Stimulated activated naive CD8-positive, alpha-beta T cell treated with anti-CD3 and anti-CD28 coated beads, Interleukin-15, Interleukin-2, amounts not matched to agents 100 ng/mL and 50 ng/mL, for 24 hours (primary cell): ENCODE data around the gene FUT7.

Experiments used
- H3K27ac Mint-ChIP-seq: one replicate; pipeline ENCODE4 v1.8.0; 2021; ENCODE audit warnings: mild to moderate bottlenecking, mixed read lengths
- H3K27me3 Mint-ChIP-seq: one replicate; pipeline ENCODE4 v1.8.0; 2021; ENCODE audit warnings: mixed read lengths
- H3K36me3 Mint-ChIP-seq: one replicate; pipeline ENCODE4 v1.8.0; 2021; ENCODE audit warnings: low read depth, mixed read lengths
- H3K4me1 Mint-ChIP-seq: one replicate; pipeline ENCODE4 v1.8.0; 2021; ENCODE audit warnings: low read depth, mixed read lengths
- H3K4me3 Mint-ChIP-seq: one replicate; pipeline ENCODE4 v1.8.0; 2021; ENCODE audit warnings: mild to moderate bottlenecking, mixed read lengths
- H3K9me3 Mint-ChIP-seq: one replicate; pipeline ENCODE4 v1.8.0; 2021; ENCODE audit warnings: mixed read lengths

Gene FUT7

GRCh38 chr9:137023157-137023556 lies 8.7 kb downstream of the FUT7 start:
- no peaks in the 10 kb centered on the region for H3K36me3 Mint-ChIP-seq
- H3K27ac Mint-ChIP-seq = no peak overlapping the region
- no peaks in the 10 kb centered on the region for H3K27me3 Mint-ChIP-seq
- H3K4me1 Mint-ChIP-seq = peaks cover 4% of the 10 kb centered on the region
- no peaks in the 10 kb centered on the region for H3K9me3 Mint-ChIP-seq
- H3K4me3 Mint-ChIP-seq = no peak overlapping the region

- Mint-ChIP-seq H3K27me3 (no peaks in the 10 kb centered on the region), H3K4me3 (no peak overlapping the region), H3K4me1 (peaks cover 4% of the 10 kb centered on the region), H3K27ac (no peak overlapping the region), H3K9me3 (no peaks in the 10 kb centered on the region), H3K36me3 (no peaks in the 10 kb centered on the region)
Measured at GRCh38 chr9:137022662-137023008, 9.3 kb downstream of the FUT7 start.

GRCh38 chr9:137021979-137022661 lies 9.8 kb downstream of the FUT7 start:
- H3K36me3 Mint-ChIP-seq = no peaks in the 10 kb centered on the region
- H3K27ac Mint-ChIP-seq = no peak overlapping the region
- H3K9me3 Mint-ChIP-seq = no peaks in the 10 kb centered on the region
- H3K4me1 Mint-ChIP-seq = peaks cover under 1% of the 10 kb centered on the region
- no peak overlapping the region for H3K4me3 Mint-ChIP-seq
- no peaks in the 10 kb centered on the region for H3K27me3 Mint-ChIP-seq

GRCh38 chr9:137021568-137021978 lies 10.3 kb downstream of the FUT7 start:
- H3K36me3 Mint-ChIP-seq = peaks cover 4% of the 10 kb centered on the region
- no peaks in the 10 kb centered on the region for H3K9me3 Mint-ChIP-seq
- H3K27me3 Mint-ChIP-seq = no peaks in the 10 kb centered on the region
- no peaks in the 10 kb centered on the region for H3K4me1 Mint-ChIP-seq
- H3K4me3 Mint-ChIP-seq = no peak overlapping the region
- H3K27ac Mint-ChIP-seq = no peak overlapping the region

GRCh38 chr9:137020771-137021567 lies 10.9 kb downstream of the FUT7 start:
- Mint-ChIP-seq H3K27ac (no peak overlapping the region), H3K27me3 (no peaks in the 10 kb centered on the region), H3K4me1 (no peaks in the 10 kb centered on the region)

GRCh38 chr9:137019891-137020683 lies 11.8 kb downstream of the FUT7 start:
- Mint-ChIP-seq H3K9me3 (no peaks in the 10 kb centered on the region), H3K4me3 (no peak overlapping the region), H3K36me3 (peaks cover 4% of the 10 kb centered on the region), H3K4me1 (no peaks in the 10 kb centered on the region), H3K27ac (no peak overlapping the region), H3K27me3 (no peaks in the 10 kb centered on the region)

More at GRCh38 chr9:137020771-137021567, 10.9 kb downstream of the FUT7 start:
- Mint-ChIP-seq H3K4me3 (no peak overlapping the region), H3K9me3 (no peaks in the 10 kb centered on the region), H3K36me3 (peaks cover 4% of the 10 kb centered on the region)

GRCh38 chr9:137018761-137019559 lies 12.9 kb downstream of the FUT7 start:
- no peaks in the 10 kb centered on the region for H3K4me1 Mint-ChIP-seq
- no peak overlapping the region for H3K4me3 Mint-ChIP-seq
- H3K36me3 Mint-ChIP-seq = peaks cover 4% of the 10 kb centered on the region
- H3K27ac Mint-ChIP-seq = no peak overlapping the region
- H3K27me3 Mint-ChIP-seq = no peaks in the 10 kb centered on the region
- no peaks in the 10 kb centered on the region for H3K9me3 Mint-ChIP-seq

GRCh38 chr9:137017791-137018497 lies 13.9 kb downstream of the FUT7 start:
- Mint-ChIP-seq H3K4me1 (no peaks in the 10 kb centered on the region), H3K36me3 (peaks cover 4% of the 10 kb centered on the region), H3K9me3 (no peaks in the 10 kb centered on the region), H3K27ac (no peak overlapping the region), H3K4me3 (no peak overlapping the region), H3K27me3 (no peaks in the 10 kb centered on the region)

GRCh38 chr9:137017071-137017470 lies 14.8 kb downstream of the FUT7 start:
- Mint-ChIP-seq H3K27ac (no peak overlapping the region), H3K27me3 (no peaks in the 10 kb centered on the region), H3K9me3 (no peaks in the 10 kb centered on the region), H3K4me3 (no peak overlapping the region), H3K4me1 (no peaks in the 10 kb centered on the region), H3K36me3 (peaks cover 4% of the 10 kb centered on the region)

- no peaks in the 10 kb centered on the region for H3K27me3 Mint-ChIP-seq
- no peak overlapping the region for H3K4me3 Mint-ChIP-seq
- no peaks in the 10 kb centered on the region for H3K9me3 Mint-ChIP-seq
- peaks cover 4% of the 10 kb centered on the region for H3K36me3 Mint-ChIP-seq
- no peak overlapping the region for H3K27ac Mint-ChIP-seq
- H3K4me1 Mint-ChIP-seq = no peaks in the 10 kb centered on the region
Measured at GRCh38 chr9:137016436-137016835, 15.5 kb downstream of the FUT7 start.

GRCh38 chr9:137015976-137016375 lies 15.9 kb downstream of the FUT7 start:
- peaks cover 4% of the 10 kb centered on the region for H3K36me3 Mint-ChIP-seq
- no peaks in the 10 kb centered on the region for H3K4me1 Mint-ChIP-seq
- H3K27me3 Mint-ChIP-seq = no peaks in the 10 kb centered on the region
- H3K9me3 Mint-ChIP-seq = no peaks in the 10 kb centered on the region
- H3K4me3 Mint-ChIP-seq = no peak overlapping the region
- no peak overlapping the region for H3K27ac Mint-ChIP-seq

GRCh38 chr9:137015540-137015930 lies 16.4 kb downstream of the FUT7 start:
- Mint-ChIP-seq H3K4me1 (no peaks in the 10 kb centered on the region), H3K4me3 (no peak overlapping the region), H3K27ac (no peak overlapping the region)

GRCh38 chr9:137014776-137015539 lies 16.9 kb downstream of the FUT7 start:
- Mint-ChIP-seq H3K4me3 (no peak overlapping the region), H3K36me3 (peaks cover 4% of the 10 kb centered on the region), H3K9me3 (no peaks in the 10 kb centered on the region), H3K4me1 (no peaks in the 10 kb centered on the region), H3K27me3 (no peaks in the 10 kb centered on the region), H3K27ac (no peak overlapping the region)

More at GRCh38 chr9:137015540-137015930, 16.4 kb downstream of the FUT7 start:
- Mint-ChIP-seq H3K9me3 (no peaks in the 10 kb centered on the region), H3K36me3 (peaks cover 4% of the 10 kb centered on the region), H3K27me3 (no peaks in the 10 kb centered on the region)
